Measurements from ENCODE around the gene RAMP1. TPM values are rescaled to one million over a fixed set of nuclear protein-coding genes. Genes with fewer than 3 reads are reported as not detected.

Gene RAMP1
- total RNA-seq, 4 donors from 2014 or later = 11.6 to 87.4 (median 37.1) TPM

GRCh38 chr2:237909075-237909695, 49.8 kb downstream of the RAMP1 start:
- Histone ChIP-seq H3K27ac (no peak overlapping the region), H3K36me3 (no peaks in the 10 kb centered on the region), H3K4me1 (no peaks in the 10 kb centered on the region), H3K27me3 (no peaks in the 10 kb centered on the region), H3K4me3 (no peak overlapping the region), H3K9me3 (no peaks in the 10 kb centered on the region)
- DNase-seq = peak in 1 of 3 donors; percentile 35
- no peak for TF ChIP-seq CTCF (IDR thresholded peaks at IDR 0.05)
- TF ChIP-seq POLR2A (IDR thresholded peaks at IDR 0.05) = no peak

- DNase-seq = no peak
- H3K27ac ChIP-seq = no peak overlapping the region
Observed at GRCh38 chr2:237909801-237910475, 50.5 kb downstream of the RAMP1 start.

GRCh38 chr2:237910576-237911362, 51.3 kb downstream of the RAMP1 start:
- Histone ChIP-seq H3K9me3 (no peaks in the 10 kb centered on the region), H3K27ac (no peak overlapping the region), H3K4me3 (no peak overlapping the region), H3K27me3 (no peaks in the 10 kb centered on the region), H3K36me3 (no peaks in the 10 kb centered on the region), H3K4me1 (no peaks in the 10 kb centered on the region)
- no peak for DNase-seq
- TF ChIP-seq CTCF (IDR thresholded peaks at IDR 0.05) = no peak
- TF ChIP-seq POLR2A (IDR thresholded peaks at IDR 0.05) = no peak

More at GRCh38 chr2:237909801-237910475, 50.5 kb downstream of the RAMP1 start:
- no peak overlapping the region for H3K4me3 ChIP-seq
- H3K27me3 ChIP-seq = no peaks in the 10 kb centered on the region
- TF ChIP-seq POLR2A (IDR thresholded peaks at IDR 0.05) (no peak), CTCF (IDR thresholded peaks at IDR 0.05) (no peak)
- H3K36me3 ChIP-seq = no peaks in the 10 kb centered on the region
- H3K4me1 ChIP-seq = no peaks in the 10 kb centered on the region
- no peaks in the 10 kb centered on the region for H3K9me3 ChIP-seq

GRCh38 chr2:237911363-237912017, 52.1 kb downstream of the RAMP1 start:
- DNase-seq = peak in 1 of 3 donors; percentile 42
- no peaks in the 10 kb centered on the region for H3K27me3 ChIP-seq
- H3K36me3 ChIP-seq = no peaks in the 10 kb centered on the region
- no peaks in the 10 kb centered on the region for H3K9me3 ChIP-seq
- H3K4me3 ChIP-seq = no peak overlapping the region
- no peaks in the 10 kb centered on the region for H3K4me1 ChIP-seq
- TF ChIP-seq POLR2A (IDR thresholded peaks at IDR 0.05) (no peak), CTCF (IDR thresholded peaks at IDR 0.05) (no peak)
- H3K27ac ChIP-seq = no peak overlapping the region
